ENCODE data around the gene POLL. TPM values are rescaled to one million over a fixed set of nuclear protein-coding genes. Genes with fewer than 3 reads are reported as not detected.

The POLL gene
- total RNA-seq, 1 experiment from 2014 or later = 46.2 TPM

- no peak for ATAC-seq
- CTCF ChIA-PET = interaction anchor here (1.2 to 5.0 kb wide), 2 partner anchors 12 to 90 kb away, joined by 3 to 27 read pairs; no protein-coding TSS in a partner anchor
These were observed 30.5 kb downstream of the POLL start for GRCh38 chr10:101557541-101557940.

GRCh38 chr10:101552442-101552841 is 35.6 kb downstream of the POLL start:
- peaks cover 7% of the 10 kb centered on the region for H3K36me3 Mint-ChIP-seq
- H3K9me3 Mint-ChIP-seq = no peaks in the 10 kb centered on the region
- no peak overlapping the region for H3K27ac Mint-ChIP-seq
- H3K4me1 Mint-ChIP-seq = no peaks in the 10 kb centered on the region
- ATAC-seq (no peak), DNase-seq (ENCODE audit: low spot score) (no peak)
- POLR2A ChIA-PET = no interaction called here
- H3K27me3 Mint-ChIP-seq (ENCODE audit: low read depth) = no peaks in the 10 kb centered on the region
- H3K4me3 Mint-ChIP-seq = no peak overlapping the region
- CTCF ChIA-PET = interaction anchor here (0.5 to 2.0 kb wide), 3 partner anchors 18 to 252 kb away, joined by 3 to 5 read pairs (median 4); no protein-coding TSS in a partner anchor
- TF ChIP-seq ZNF396 (CRISPR knock-in tag; IDR thresholded peaks at IDR 0.05; ENCODE audit: borderline replicate concordance) (no peak), USF2 (CRISPR knock-in tag; IDR thresholded peaks at IDR 0.05) (no peak), PREB (CRISPR knock-in tag; IDR thresholded peaks at IDR 0.05; ENCODE audit: borderline replicate concordance) (no peak), FOXP1 (CRISPR knock-in tag; IDR thresholded peaks at IDR 0.05; ENCODE audit: borderline replicate concordance) (no peak), ZNF138 (CRISPR knock-in tag; conservative IDR thresholded peaks at IDR 0.05) (no peak), ESRRA (CRISPR knock-in tag; IDR thresholded peaks at IDR 0.05; ENCODE audit: borderline replicate concordance) (no peak), ZBTB43 (CRISPR knock-in tag; IDR thresholded peaks at IDR 0.05) (no peak), NR1H2 (CRISPR knock-in tag; IDR thresholded peaks at IDR 0.05) (no peak), TCF7 (CRISPR knock-in tag; IDR thresholded peaks at IDR 0.05; ENCODE audit: low read depth) (no peak), ZNF532 (CRISPR knock-in tag; IDR thresholded peaks at IDR 0.05; ENCODE audit: borderline replicate concordance) (no peak), E2F5 (CRISPR knock-in tag; IDR thresholded peaks at IDR 0.05) (no peak), JUN (CRISPR knock-in tag; IDR thresholded peaks at IDR 0.05) (no peak), MLX (CRISPR knock-in tag; IDR thresholded peaks at IDR 0.05) (no peak), RORB (CRISPR knock-in tag; IDR thresholded peaks at IDR 0.05) (no peak), IRF2 (CRISPR knock-in tag; IDR thresholded peaks at IDR 0.05; ENCODE audit: borderline replicate concordance, low read depth) (no peak), ZSCAN18 (CRISPR knock-in tag; IDR thresholded peaks at IDR 0.05) (no peak)

More at GRCh38 chr10:101557541-101557940, 30.5 kb downstream of the POLL start:
- Mint-ChIP-seq H3K4me3 (no peak overlapping the region), H3K4me1 (peaks cover 7% of the 10 kb centered on the region), H3K27me3 (ENCODE audit: low read depth) (peaks cover 2% of the 10 kb centered on the region; the same call in 1 of the 2 replicates), H3K27ac (no peak overlapping the region), H3K9me3 (no peaks in the 10 kb centered on the region), H3K36me3 (peaks cover 4% of the 10 kb centered on the region; the same call in 1 of the 2 replicates)
- POLR2A ChIA-PET = no interaction called here
- no peak for DNase-seq (ENCODE audit: low spot score)
- TF ChIP-seq FOXJ3 (CRISPR knock-in tag; IDR thresholded peaks at IDR 0.05; ENCODE audit: borderline replicate concordance) (no peak), NFATC4 (CRISPR knock-in tag; IDR thresholded peaks at IDR 0.05) (no peak), MYBL2 (CRISPR knock-in tag; IDR thresholded peaks at IDR 0.05) (no peak), TCF7 (CRISPR knock-in tag; IDR thresholded peaks at IDR 0.05; ENCODE audit: low read depth) (no peak), NFE2L1 (CRISPR knock-in tag; IDR thresholded peaks at IDR 0.05) (no peak), GRHL2 (CRISPR knock-in tag; IDR thresholded peaks at IDR 0.05; ENCODE audit: insufficient replicate concordance, severe bottlenecking) (no peak), ATF2 (CRISPR knock-in tag; IDR thresholded peaks at IDR 0.05; ENCODE audit: borderline replicate concordance, low read depth) (no peak), FOXP1 (CRISPR knock-in tag; IDR thresholded peaks at IDR 0.05; ENCODE audit: borderline replicate concordance) (no peak), FOXK1 (CRISPR knock-in tag; IDR thresholded peaks at IDR 0.05) (no peak), RELA (CRISPR knock-in tag; IDR thresholded peaks at IDR 0.05; ENCODE audit: borderline replicate concordance) (no peak), PRRX2 (CRISPR knock-in tag; IDR thresholded peaks at IDR 0.05) (no peak), ZNF396 (CRISPR knock-in tag; IDR thresholded peaks at IDR 0.05; ENCODE audit: borderline replicate concordance) (no peak), GTF2I (CRISPR knock-in tag; conservative IDR thresholded peaks at IDR 0.05) (no peak), CBFB (CRISPR knock-in tag; IDR thresholded peaks at IDR 0.05; ENCODE audit: low read depth) (no peak)

All from WTC11 (cell line).